Adrenal gland (tissue), 12 donors: ENCODE measurements around the gene ITIH4. TPM values are rescaled to one million over a fixed set of nuclear protein-coding genes. Genes with fewer than 3 reads are reported as not detected.

ENCODE experiments used
- DNase-seq, 7 donors: peaks; one replicate each; pipeline ENCODE4 v3.0.0-alpha.2; 2019 to 2020
- H3K27ac ChIP-seq, 5 donors: fragments of 200-600 bp; sonication (generic) in 4 of 5; 1 replicate in 3 of 5; 2 replicates in 2 of 5; pipeline versions ENCODE4 v1.5.1 to v1.8.0; 2016 to 2020; ENCODE audit warnings: mild to moderate bottlenecking in 1 of 5
- H3K27me3 ChIP-seq: fragments of 200-600 bp; 2 replicates; pipeline ENCODE4 v1.8.0; 2021
- H3K36me3 ChIP-seq, 2 donors: fragments of 200-600 bp; replicated peaks in 1 of 2; 1 replicate in 1 of 2; 2 replicates in 1 of 2; pipeline versions ENCODE4 v1.5.1 to v1.8.0; 2018 to 2022
- H3K4me1 ChIP-seq, 2 donors: fragments of 200-600 bp; replicated peaks in 1 of 2; 1 replicate in 1 of 2; 2 replicates in 1 of 2; pipeline versions ENCODE4 v1.5.1 to v1.8.0; 2018 to 2021
- H3K4me3 ChIP-seq, 4 donors: fragments of 200-600 bp; sonication (generic) in 3 of 4; one replicate each; pipeline ENCODE4 v1.5.1; 2016 to 2018
- H3K9me3 ChIP-seq, 3 donors: fragments of 200-600 bp; sonication (generic) in 1 of 3; replicated peaks in 1 of 3; 1 replicate in 2 of 3; 2 replicates in 1 of 3; pipeline versions ENCODE4 v1.5.1 to v1.8.0; 2016 to 2021
- CTCF ChIP-seq, 6 experiments: fragments of 450-650 bp in 4 of 6; fragments of 200-600 bp in 2 of 6; sonication (generic) in 1 of 6; IDR thresholded peaks; 1 replicate in 5 of 6; 2 replicates in 1 of 6; pipeline versions ENCODE4 v1.5.1 to v1.8.0; 2016 to 2021; ENCODE audit warnings: antibody characterized with exemption in 6 of 6, mild to moderate bottlenecking in 2 of 6, moderate library complexity in 1 of 6
- POLR2A ChIP-seq, 2 donors: fragments of 450-650 bp; IDR thresholded peaks; one replicate each; pipeline ENCODE4 v1.6.1; 2017; ENCODE audit warnings: antibody characterized with exemption in 2 of 2, mild to moderate bottlenecking in 2 of 2, moderate library complexity in 1 of 2
- WGBS, 4 donors: extraction: QIAGEN DNeasy Blood & Tissue Kit in 2 of 4; methylation state at CpG; one replicate each; pipeline versions ENCODE4 v1.1.5 to v1.1.7; 2013 to 2017; 5-methylcytosine and 5-hydroxymethylcytosine counted together
- intact Hi-C, 2 donors: fragments of 100-400 bp; cut with DNase I; formaldehyde crosslinking; loops; one replicate each; pipeline versions ENCODE4 v1.14.1 to v1.15.0; 2022 to 2023
- polyA plus RNA-seq, 3 donors: library from polyadenylated mRNA; stranded (reverse); fragments of 200-250 nt in 2 of 3; fragments of 350-450 nt in 1 of 3; fragmentation: Illumina TruSeq in 1 of 3; extraction: RNeasy Lipid Tissue Mini Kit (QIAGEN cat#74804) in 1 of 3; gene quantifications; one replicate each; pipeline ENCODE4 v1.2.3, GENCODE V29; 2013 to 2014
- total RNA-seq, 9 donors: library from RNA; depleted of rRNA in 4 of 9; stranded (reverse); fragments of >200 nt in 4 of 9; fragments of 120-200 nt in 1 of 9; fragmentation: NEBNext Ultra II Directional in 1 of 9; extraction: Animal tissue kit (Norgen Biotek cat#: 25700) in 1 of 9; gene quantifications; one replicate each; pipeline versions ENCODE4 v1.1.0 to v1.2.4, GENCODE V29; 2013 to 2023
- donor health status: healthy with polysubstance abuse.
- donor health status: Bipolar disorder and iron deficiency.
- donor health status: DM: yes; HTN: yes; CAD: no.
- donor health status: DM: no; HTN: no; CAD: no.
- donor health status: DM: no; HTN: no; CAD: no.
- donor health status: DM: yes; HTN: yes; CAD: no.

The ITIH4 gene
- total and polyA plus RNA-seq, 12 donors, result 6.4 to 221 (median 45.5) TPM

GRCh38 chr3:52791366-52791765 is 39.1 kb downstream of the ITIH4 start:
- DNase-seq, result no peak
- Histone ChIP-seq H3K9me3 (no peaks in the 10 kb centered on the region), H3K27me3 (no peaks in the 10 kb centered on the region), H3K36me3 (no peaks in the 10 kb centered on the region), H3K4me1 (no peaks in the 10 kb centered on the region), H3K4me3 (no peak overlapping the region), H3K27ac (no peak overlapping the region)
- intact Hi-C loops, result no loop called here
- no peak for TF ChIP-seq CTCF (IDR thresholded peaks at IDR 0.05)
- TF ChIP-seq POLR2A (IDR thresholded peaks at IDR 0.05), result no peak
- WGBS, 4 donors, result 82 to 94% (median 86%) methylated on average over 4 to 12 of the region's 12 CpGs

GRCh38 chr3:52790741-52791140 is 39.7 kb downstream of the ITIH4 start:
- H3K4me3 ChIP-seq, result no peak overlapping the region
- no peak overlapping the region for H3K27ac ChIP-seq
- no peaks in the 10 kb centered on the region for H3K36me3 ChIP-seq
- no peaks in the 10 kb centered on the region for H3K4me1 ChIP-seq
- intact Hi-C loops, result no loop called here
- WGBS, 4 donors, result 81 to 93% (median 89%) methylated on average over 7 to 13 of the region's 13 CpGs
- TF ChIP-seq POLR2A (IDR thresholded peaks at IDR 0.05), result no peak
- TF ChIP-seq CTCF (IDR thresholded peaks at IDR 0.05), result no peak
- no peak for DNase-seq
- H3K27me3 ChIP-seq, result no peaks in the 10 kb centered on the region
- no peaks in the 10 kb centered on the region for H3K9me3 ChIP-seq

GRCh38 chr3:52790337-52790736 is 40.1 kb downstream of the ITIH4 start:
- H3K9me3 ChIP-seq, result no peaks in the 10 kb centered on the region
- intact Hi-C loops, result no loop called here
- TF ChIP-seq POLR2A (IDR thresholded peaks at IDR 0.05), result no peak
- no peak for DNase-seq
- no peak overlapping the region for H3K27ac ChIP-seq
- 75 to 82% (median 80%) methylated on average over 2 to 7 of the region's 7 CpGs for WGBS, 4 donors
- H3K4me3 ChIP-seq, result no peak overlapping the region
- no peaks in the 10 kb centered on the region for H3K4me1 ChIP-seq
- H3K36me3 ChIP-seq, result no peaks in the 10 kb centered on the region
- H3K27me3 ChIP-seq, result no peaks in the 10 kb centered on the region

GRCh38 chr3:52789746-52790040 is 40.8 kb downstream of the ITIH4 start:
- Histone ChIP-seq H3K4me1 (no peaks in the 10 kb centered on the region), H3K4me3 (no peak overlapping the region), H3K9me3 (no peaks in the 10 kb centered on the region), H3K27ac (no peak overlapping the region), H3K36me3 (no peaks in the 10 kb centered on the region), H3K27me3 (no peaks in the 10 kb centered on the region)
- no peak for TF ChIP-seq POLR2A (IDR thresholded peaks at IDR 0.05)
- TF ChIP-seq CTCF (IDR thresholded peaks at IDR 0.05), result no peak
- intact Hi-C loops, result no loop called here
- WGBS, 4 donors, result 88 to 94% (median 91%) methylated on average over 3 to 6 of the region's 6 CpGs
- no peak for DNase-seq

- Histone ChIP-seq H3K4me3 (no peak overlapping the region), H3K27ac (no peak overlapping the region), H3K9me3 (no peaks in the 10 kb centered on the region), H3K4me1 (no peaks in the 10 kb centered on the region), H3K27me3 (no peaks in the 10 kb centered on the region), H3K36me3 (no peaks in the 10 kb centered on the region)
- DNase-seq, result no peak
- whole genome bisulfite sequencing, 4 donors, result 80 to 89% (median 85%) methylated on average over 10 to 16 of the region's 16 CpGs
- intact Hi-C loops, result no loop called here
- TF ChIP-seq POLR2A (IDR thresholded peaks at IDR 0.05), result no peak
- no peak for TF ChIP-seq CTCF (IDR thresholded peaks at IDR 0.05)
These were observed 41.4 kb downstream of the ITIH4 start for GRCh38 chr3:52788890-52789745.
